ENCODE measurements around the gene CKAP5.

DNA sequence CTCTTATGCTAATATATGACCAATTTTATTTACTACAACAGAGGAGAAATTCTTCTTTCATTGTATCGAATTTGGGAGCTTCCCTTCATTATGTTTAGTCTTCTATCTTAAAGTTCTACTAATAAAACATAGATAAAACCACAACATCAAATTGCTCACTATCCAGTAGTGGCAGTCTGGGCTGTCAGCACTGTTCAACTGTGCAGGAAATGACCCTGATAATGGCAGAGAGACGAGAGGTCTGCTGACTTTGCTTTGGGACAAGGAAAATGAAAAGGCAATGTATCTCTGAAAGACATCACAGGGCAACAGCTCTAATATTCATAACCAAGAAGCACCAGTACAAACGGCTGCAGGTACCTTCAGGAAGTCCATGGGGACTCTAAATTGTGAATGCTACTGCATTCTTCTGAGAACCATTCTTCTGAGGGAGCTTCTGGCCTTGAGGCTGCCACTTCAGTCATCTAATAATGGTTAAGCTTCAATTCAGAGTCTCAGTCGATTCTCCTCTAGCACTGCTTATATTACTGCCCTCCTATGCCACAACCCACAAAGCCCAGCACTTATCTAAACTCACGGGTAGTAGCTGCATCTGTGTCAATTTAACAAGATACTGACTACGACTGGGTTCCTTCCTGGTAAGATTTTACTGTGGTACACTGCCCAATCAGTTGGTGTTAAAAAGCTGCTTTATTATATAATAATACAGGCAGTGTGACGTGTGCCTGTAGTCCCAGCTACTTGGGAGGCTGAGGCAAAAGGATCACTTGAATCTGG, 44.2 kb downstream of the CKAP5 start:
- TF ChIP-seq, protein P1, sequence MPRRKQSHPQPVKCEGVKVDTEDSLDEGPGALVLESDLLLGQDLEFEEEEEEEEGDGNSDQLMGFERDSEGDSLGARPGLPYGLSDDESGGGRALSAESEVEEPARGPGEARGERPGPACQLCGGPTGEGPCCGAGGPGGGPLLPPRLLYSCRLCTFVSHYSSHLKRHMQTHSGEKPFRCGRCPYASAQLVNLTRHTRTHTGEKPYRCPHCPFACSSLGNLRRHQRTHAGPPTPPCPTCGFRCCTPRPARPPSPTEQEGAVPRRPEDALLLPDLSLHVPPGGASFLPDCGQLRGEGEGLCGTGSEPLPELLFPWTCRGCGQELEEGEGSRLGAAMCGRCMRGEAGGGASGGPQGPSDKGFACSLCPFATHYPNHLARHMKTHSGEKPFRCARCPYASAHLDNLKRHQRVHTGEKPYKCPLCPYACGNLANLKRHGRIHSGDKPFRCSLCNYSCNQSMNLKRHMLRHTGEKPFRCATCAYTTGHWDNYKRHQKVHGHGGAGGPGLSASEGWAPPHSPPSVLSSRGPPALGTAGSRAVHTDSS (tag by site-specific recombination; IDR thresholded peaks at IDR 0.05): no peak
- TF ChIP-seq, protein P2, sequence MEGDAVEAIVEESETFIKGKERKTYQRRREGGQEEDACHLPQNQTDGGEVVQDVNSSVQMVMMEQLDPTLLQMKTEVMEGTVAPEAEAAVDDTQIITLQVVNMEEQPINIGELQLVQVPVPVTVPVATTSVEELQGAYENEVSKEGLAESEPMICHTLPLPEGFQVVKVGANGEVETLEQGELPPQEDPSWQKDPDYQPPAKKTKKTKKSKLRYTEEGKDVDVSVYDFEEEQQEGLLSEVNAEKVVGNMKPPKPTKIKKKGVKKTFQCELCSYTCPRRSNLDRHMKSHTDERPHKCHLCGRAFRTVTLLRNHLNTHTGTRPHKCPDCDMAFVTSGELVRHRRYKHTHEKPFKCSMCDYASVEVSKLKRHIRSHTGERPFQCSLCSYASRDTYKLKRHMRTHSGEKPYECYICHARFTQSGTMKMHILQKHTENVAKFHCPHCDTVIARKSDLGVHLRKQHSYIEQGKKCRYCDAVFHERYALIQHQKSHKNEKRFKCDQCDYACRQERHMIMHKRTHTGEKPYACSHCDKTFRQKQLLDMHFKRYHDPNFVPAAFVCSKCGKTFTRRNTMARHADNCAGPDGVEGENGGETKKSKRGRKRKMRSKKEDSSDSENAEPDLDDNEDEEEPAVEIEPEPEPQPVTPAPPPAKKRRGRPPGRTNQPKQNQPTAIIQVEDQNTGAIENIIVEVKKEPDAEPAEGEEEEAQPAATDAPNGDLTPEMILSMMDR (tag by site-specific recombination; IDR thresholded peaks at IDR 0.05): no peak
- TF ChIP-seq, protein P3, sequence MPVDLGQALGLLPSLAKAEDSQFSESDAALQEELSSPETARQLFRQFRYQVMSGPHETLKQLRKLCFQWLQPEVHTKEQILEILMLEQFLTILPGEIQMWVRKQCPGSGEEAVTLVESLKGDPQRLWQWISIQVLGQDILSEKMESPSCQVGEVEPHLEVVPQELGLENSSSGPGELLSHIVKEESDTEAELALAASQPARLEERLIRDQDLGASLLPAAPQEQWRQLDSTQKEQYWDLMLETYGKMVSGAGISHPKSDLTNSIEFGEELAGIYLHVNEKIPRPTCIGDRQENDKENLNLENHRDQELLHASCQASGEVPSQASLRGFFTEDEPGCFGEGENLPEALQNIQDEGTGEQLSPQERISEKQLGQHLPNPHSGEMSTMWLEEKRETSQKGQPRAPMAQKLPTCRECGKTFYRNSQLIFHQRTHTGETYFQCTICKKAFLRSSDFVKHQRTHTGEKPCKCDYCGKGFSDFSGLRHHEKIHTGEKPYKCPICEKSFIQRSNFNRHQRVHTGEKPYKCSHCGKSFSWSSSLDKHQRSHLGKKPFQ (tag by site-specific recombination; IDR thresholded peaks at IDR 0.05): no peak
- TF ChIP-seq, protein P4, sequence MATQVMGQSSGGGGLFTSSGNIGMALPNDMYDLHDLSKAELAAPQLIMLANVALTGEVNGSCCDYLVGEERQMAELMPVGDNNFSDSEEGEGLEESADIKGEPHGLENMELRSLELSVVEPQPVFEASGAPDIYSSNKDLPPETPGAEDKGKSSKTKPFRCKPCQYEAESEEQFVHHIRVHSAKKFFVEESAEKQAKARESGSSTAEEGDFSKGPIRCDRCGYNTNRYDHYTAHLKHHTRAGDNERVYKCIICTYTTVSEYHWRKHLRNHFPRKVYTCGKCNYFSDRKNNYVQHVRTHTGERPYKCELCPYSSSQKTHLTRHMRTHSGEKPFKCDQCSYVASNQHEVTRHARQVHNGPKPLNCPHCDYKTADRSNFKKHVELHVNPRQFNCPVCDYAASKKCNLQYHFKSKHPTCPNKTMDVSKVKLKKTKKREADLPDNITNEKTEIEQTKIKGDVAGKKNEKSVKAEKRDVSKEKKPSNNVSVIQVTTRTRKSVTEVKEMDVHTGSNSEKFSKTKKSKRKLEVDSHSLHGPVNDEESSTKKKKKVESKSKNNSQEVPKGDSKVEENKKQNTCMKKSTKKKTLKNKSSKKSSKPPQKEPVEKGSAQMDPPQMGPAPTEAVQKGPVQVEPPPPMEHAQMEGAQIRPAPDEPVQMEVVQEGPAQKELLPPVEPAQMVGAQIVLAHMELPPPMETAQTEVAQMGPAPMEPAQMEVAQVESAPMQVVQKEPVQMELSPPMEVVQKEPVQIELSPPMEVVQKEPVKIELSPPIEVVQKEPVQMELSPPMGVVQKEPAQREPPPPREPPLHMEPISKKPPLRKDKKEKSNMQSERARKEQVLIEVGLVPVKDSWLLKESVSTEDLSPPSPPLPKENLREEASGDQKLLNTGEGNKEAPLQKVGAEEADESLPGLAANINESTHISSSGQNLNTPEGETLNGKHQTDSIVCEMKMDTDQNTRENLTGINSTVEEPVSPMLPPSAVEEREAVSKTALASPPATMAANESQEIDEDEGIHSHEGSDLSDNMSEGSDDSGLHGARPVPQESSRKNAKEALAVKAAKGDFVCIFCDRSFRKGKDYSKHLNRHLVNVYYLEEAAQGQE (tag by site-specific recombination; IDR thresholded peaks at IDR 0.05): no peak
- TF ChIP-seq ZNF768 (tag by site-specific recombination; IDR thresholded peaks at IDR 0.05) (no peak), ZNF510 (tag by site-specific recombination; IDR thresholded peaks at IDR 0.05; ENCODE audit: insufficient replicate concordance) (no peak), YY1 (tag by site-specific recombination; IDR thresholded peaks at IDR 0.05) (no peak)
- TF ChIP-seq, protein P5, sequence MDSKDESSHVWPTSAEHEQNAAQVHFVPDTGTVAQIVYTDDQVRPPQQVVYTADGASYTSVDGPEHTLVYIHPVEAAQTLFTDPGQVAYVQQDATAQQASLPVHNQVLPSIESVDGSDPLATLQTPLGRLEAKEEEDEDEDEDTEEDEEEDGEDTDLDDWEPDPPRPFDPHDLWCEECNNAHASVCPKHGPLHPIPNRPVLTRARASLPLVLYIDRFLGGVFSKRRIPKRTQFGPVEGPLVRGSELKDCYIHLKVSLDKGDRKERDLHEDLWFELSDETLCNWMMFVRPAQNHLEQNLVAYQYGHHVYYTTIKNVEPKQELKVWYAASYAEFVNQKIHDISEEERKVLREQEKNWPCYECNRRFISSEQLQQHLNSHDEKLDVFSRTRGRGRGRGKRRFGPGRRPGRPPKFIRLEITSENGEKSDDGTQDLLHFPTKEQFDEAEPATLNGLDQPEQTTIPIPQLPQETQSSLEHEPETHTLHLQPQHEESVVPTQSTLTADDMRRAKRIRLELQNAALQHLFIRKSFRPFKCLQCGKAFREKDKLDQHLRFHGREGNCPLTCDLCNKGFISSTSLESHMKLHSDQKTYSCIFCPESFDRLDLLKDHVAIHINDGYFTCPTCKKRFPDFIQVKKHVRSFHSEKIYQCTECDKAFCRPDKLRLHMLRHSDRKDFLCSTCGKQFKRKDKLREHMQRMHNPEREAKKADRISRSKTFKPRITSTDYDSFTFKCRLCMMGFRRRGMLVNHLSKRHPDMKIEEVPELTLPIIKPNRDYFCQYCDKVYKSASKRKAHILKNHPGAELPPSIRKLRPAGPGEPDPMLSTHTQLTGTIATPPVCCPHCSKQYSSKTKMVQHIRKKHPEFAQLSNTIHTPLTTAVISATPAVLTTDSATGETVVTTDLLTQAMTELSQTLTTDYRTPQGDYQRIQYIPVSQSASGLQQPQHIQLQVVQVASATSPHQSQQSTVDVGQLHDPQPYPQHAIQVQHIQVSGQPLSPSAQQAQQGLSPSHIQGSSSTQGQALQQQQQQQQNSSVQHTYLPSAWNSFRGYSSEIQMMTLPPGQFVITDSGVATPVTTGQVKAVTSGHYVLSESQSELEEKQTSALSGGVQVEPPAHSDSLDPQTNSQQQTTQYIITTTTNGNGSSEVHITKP (tag by site-specific recombination; IDR thresholded peaks at IDR 0.05): no peak
- TF ChIP-seq, protein P6, sequence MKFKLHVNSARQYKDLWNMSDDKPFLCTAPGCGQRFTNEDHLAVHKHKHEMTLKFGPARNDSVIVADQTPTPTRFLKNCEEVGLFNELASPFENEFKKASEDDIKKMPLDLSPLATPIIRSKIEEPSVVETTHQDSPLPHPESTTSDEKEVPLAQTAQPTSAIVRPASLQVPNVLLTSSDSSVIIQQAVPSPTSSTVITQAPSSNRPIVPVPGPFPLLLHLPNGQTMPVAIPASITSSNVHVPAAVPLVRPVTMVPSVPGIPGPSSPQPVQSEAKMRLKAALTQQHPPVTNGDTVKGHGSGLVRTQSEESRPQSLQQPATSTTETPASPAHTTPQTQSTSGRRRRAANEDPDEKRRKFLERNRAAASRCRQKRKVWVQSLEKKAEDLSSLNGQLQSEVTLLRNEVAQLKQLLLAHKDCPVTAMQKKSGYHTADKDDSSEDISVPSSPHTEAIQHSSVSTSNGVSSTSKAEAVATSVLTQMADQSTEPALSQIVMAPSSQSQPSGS (tag by site-specific recombination; IDR thresholded peaks at IDR 0.05; ENCODE audit: low read depth): no peak

Measured in HEK293 (cell line).